Right lobe of liver (tissue), 4 donors: Measurements from ENCODE around the gene ITPR1.

ENCODE experiments used
- POLR2A ChIP-seq: fragments of 450-650 bp; IDR thresholded peaks from one replicate; pipeline ENCODE4 v1.6.1; 2017; ENCODE audit warnings: antibody characterized with exemption, mild to moderate bottlenecking
- TF ChIP-seq, protein P1 (sequence below), 4 donors: fragments of 200-600 bp in 3 of 4; fragments of 450-650 bp in 1 of 4; IDR thresholded peaks; one replicate each; pipeline versions ENCODE4 v1.5.1 to v1.8.0; 2016 to 2022; ENCODE audit warnings: antibody characterized with exemption in 4 of 4, mild to moderate bottlenecking in 2 of 4
- donor health status: DM: no; HTN: no; CAD: no.
- donor health status: DM: no; HTN: no; CAD: no.
- donor health status: DM: no; HTN: yes; CAD: no.

DNA sequence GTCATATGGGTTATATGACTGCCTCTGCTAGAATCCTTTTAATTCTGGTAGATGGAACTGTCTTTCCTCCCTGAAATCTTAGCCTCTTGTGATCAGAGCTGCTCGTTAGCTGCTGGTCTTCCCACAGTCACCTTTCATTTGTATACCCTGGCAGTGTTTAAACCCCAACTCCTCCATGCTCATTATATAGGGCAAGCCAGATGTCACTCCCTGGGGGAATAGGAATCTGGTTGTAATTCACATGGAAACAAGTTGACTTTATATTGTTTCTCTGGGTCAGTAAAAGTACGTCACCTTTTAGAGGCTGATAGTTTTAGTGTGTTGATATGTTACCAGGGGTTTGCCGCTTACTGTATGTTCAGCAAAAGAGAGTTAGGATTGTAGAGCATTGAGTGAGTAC, 103.5 kb downstream of the ITPR1 start:
- no peak for TF ChIP-seq POLR2A
- TF ChIP-seq, protein P1, sequence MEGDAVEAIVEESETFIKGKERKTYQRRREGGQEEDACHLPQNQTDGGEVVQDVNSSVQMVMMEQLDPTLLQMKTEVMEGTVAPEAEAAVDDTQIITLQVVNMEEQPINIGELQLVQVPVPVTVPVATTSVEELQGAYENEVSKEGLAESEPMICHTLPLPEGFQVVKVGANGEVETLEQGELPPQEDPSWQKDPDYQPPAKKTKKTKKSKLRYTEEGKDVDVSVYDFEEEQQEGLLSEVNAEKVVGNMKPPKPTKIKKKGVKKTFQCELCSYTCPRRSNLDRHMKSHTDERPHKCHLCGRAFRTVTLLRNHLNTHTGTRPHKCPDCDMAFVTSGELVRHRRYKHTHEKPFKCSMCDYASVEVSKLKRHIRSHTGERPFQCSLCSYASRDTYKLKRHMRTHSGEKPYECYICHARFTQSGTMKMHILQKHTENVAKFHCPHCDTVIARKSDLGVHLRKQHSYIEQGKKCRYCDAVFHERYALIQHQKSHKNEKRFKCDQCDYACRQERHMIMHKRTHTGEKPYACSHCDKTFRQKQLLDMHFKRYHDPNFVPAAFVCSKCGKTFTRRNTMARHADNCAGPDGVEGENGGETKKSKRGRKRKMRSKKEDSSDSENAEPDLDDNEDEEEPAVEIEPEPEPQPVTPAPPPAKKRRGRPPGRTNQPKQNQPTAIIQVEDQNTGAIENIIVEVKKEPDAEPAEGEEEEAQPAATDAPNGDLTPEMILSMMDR (IDR thresholded peaks at IDR 0.05): no peak
